PFSK-1 (cell line): ENCODE results near the gene CYSLTR2.

Experiments
- FOXP2 ChIP-seq: optimal IDR thresholded peaks from 2 replicates; pipeline ENCODE3; 2011; ENCODE audit warnings: borderline replicate concordance, control low read depth, inconsistent platforms; ENCODE audit not compliant: insufficient read depth; ENCODE audit errors: extremely low read length, extremely low read depth
- POLR2AphosphoS5 ChIP-seq: IDR thresholded peaks from 2 replicates; pipeline ENCODE4 v1.6.1; 2012; ENCODE audit warnings: low read depth, mild to moderate bottlenecking, control low read depth, low read length, moderate library complexity
- SIN3A ChIP-seq: IDR thresholded peaks from 2 replicates; pipeline ENCODE4 v1.6.1; 2012; ENCODE audit warnings: mild to moderate bottlenecking, low read length, moderate library complexity, borderline replicate concordance; ENCODE audit not compliant: insufficient read depth
- TAF1 ChIP-seq: IDR thresholded peaks from 2 replicates; pipeline ENCODE4 v1.6.1; 2012; ENCODE audit warnings: low read length, control low read depth, borderline replicate concordance; ENCODE audit not compliant: insufficient read depth
- TF ChIP-seq, protein P1 (sequence below), 2 experiments: IDR thresholded peaks; 2 replicates each; pipeline versions ENCODE4 v1.6.1 to v1.8.0; 2011 to 2012; ENCODE audit warnings: low read depth in 2 of 2, low read length in 2 of 2, control low read depth in 1 of 2, inconsistent platforms in 1 of 2, mild to moderate bottlenecking in 1 of 2, moderate library complexity in 1 of 2; ENCODE audit not compliant: insufficient read depth in 1 of 2

Gene CYSLTR2

GRCh38 chr13:48710160-48710559 lies 56.4 kb downstream of the CYSLTR2 start:
- TF ChIP-seq FOXP2 (no peak), TAF1 (no peak), POLR2AphosphoS5 (no peak), SIN3A (no peak)
- TF ChIP-seq, protein P1, sequence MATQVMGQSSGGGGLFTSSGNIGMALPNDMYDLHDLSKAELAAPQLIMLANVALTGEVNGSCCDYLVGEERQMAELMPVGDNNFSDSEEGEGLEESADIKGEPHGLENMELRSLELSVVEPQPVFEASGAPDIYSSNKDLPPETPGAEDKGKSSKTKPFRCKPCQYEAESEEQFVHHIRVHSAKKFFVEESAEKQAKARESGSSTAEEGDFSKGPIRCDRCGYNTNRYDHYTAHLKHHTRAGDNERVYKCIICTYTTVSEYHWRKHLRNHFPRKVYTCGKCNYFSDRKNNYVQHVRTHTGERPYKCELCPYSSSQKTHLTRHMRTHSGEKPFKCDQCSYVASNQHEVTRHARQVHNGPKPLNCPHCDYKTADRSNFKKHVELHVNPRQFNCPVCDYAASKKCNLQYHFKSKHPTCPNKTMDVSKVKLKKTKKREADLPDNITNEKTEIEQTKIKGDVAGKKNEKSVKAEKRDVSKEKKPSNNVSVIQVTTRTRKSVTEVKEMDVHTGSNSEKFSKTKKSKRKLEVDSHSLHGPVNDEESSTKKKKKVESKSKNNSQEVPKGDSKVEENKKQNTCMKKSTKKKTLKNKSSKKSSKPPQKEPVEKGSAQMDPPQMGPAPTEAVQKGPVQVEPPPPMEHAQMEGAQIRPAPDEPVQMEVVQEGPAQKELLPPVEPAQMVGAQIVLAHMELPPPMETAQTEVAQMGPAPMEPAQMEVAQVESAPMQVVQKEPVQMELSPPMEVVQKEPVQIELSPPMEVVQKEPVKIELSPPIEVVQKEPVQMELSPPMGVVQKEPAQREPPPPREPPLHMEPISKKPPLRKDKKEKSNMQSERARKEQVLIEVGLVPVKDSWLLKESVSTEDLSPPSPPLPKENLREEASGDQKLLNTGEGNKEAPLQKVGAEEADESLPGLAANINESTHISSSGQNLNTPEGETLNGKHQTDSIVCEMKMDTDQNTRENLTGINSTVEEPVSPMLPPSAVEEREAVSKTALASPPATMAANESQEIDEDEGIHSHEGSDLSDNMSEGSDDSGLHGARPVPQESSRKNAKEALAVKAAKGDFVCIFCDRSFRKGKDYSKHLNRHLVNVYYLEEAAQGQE (IDR thresholded peaks at IDR 0.05; ENCODE audit: insufficient read depth in 1 of 2, low read depth in 2 of 2, low read length in 2 of 2), result no peak

- TF ChIP-seq, protein P1 (IDR thresholded peaks at IDR 0.05; ENCODE audit: insufficient read depth in 1 of 2, low read depth in 2 of 2, low read length in 2 of 2), result no peak
- TF ChIP-seq POLR2AphosphoS5 (no peak), TAF1 (no peak), SIN3A (no peak), FOXP2 (no peak)
These were observed 58.4 kb downstream of the CYSLTR2 start for GRCh38 chr13:48712141-48712540.

GRCh38 chr13:48715977-48716376 lies 62.2 kb downstream of the CYSLTR2 start:
- TF ChIP-seq, protein P1 (IDR thresholded peaks at IDR 0.05; ENCODE audit: insufficient read depth in 1 of 2, low read depth in 2 of 2, low read length in 2 of 2), result no peak
- TF ChIP-seq SIN3A, result no peak
- no peak for TF ChIP-seq FOXP2
- no peak for TF ChIP-seq POLR2AphosphoS5
- no peak for TF ChIP-seq TAF1

- TF ChIP-seq, protein P1 (IDR thresholded peaks at IDR 0.05; ENCODE audit: insufficient read depth in 1 of 2, low read depth in 2 of 2, low read length in 2 of 2), result no peak
- TF ChIP-seq SIN3A (no peak), FOXP2 (no peak), TAF1 (no peak), POLR2AphosphoS5 (no peak)
These were observed 66.9 kb downstream of the CYSLTR2 start for GRCh38 chr13:48720621-48721020.

GRCh38 chr13:48723168-48723567 lies 69.4 kb downstream of the CYSLTR2 start:
- TF ChIP-seq SIN3A (no peak), FOXP2 (no peak), TAF1 (no peak), POLR2AphosphoS5 (no peak)
- TF ChIP-seq, protein P1 (IDR thresholded peaks at IDR 0.05; ENCODE audit: insufficient read depth in 1 of 2, low read depth in 2 of 2, low read length in 2 of 2), result no peak
